ENCODE results near the gene TSTD1.

- no peak for TF ChIP-seq EZH2 (IDR thresholded peaks at IDR 0.05; ENCODE audit: insufficient read depth, poor library complexity, severe bottlenecking)
- TF ChIP-seq EZH2phosphoT487 (IDR thresholded peaks at IDR 0.05; ENCODE audit: insufficient read depth, low read depth) = no peak
Measured at GRCh38 chr1:161039546-161039945, 782 bp upstream of the TSTD1 start.
